Measurements from ENCODE around the gene CYP2E1.

CYP2E1 gene

DNA sequence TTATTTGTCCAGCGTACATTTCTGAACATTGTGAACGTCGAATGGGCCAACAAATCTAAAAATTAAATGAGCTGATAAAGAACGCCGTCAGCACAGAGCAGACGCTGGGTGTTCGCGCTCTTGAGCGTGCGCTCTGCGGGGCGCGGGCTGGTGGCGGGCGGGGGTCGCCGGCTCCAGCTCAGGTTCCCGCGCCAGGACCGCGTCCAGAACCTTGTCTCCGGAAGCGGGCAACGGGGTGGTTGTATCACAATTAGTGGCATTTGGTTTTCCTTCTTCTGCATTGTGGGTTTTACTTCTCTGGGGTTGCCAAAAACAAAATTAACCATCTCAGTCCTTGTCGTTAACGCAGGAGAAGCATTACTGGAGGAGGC is 2.4 kb downstream of the CYP2E1 start:
- TF ChIP-seq, protein P1, sequence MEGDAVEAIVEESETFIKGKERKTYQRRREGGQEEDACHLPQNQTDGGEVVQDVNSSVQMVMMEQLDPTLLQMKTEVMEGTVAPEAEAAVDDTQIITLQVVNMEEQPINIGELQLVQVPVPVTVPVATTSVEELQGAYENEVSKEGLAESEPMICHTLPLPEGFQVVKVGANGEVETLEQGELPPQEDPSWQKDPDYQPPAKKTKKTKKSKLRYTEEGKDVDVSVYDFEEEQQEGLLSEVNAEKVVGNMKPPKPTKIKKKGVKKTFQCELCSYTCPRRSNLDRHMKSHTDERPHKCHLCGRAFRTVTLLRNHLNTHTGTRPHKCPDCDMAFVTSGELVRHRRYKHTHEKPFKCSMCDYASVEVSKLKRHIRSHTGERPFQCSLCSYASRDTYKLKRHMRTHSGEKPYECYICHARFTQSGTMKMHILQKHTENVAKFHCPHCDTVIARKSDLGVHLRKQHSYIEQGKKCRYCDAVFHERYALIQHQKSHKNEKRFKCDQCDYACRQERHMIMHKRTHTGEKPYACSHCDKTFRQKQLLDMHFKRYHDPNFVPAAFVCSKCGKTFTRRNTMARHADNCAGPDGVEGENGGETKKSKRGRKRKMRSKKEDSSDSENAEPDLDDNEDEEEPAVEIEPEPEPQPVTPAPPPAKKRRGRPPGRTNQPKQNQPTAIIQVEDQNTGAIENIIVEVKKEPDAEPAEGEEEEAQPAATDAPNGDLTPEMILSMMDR (IDR thresholded peaks at IDR 0.05; ENCODE audit: insufficient read depth, low read length) = no peak
- TF ChIP-seq POLR2AphosphoS5 (IDR thresholded peaks at IDR 0.05; ENCODE audit: low read depth) = no peak
- no peak for TF ChIP-seq GABPA (IDR thresholded peaks at IDR 0.05; ENCODE audit: low read depth)
- TF ChIP-seq, protein P2, sequence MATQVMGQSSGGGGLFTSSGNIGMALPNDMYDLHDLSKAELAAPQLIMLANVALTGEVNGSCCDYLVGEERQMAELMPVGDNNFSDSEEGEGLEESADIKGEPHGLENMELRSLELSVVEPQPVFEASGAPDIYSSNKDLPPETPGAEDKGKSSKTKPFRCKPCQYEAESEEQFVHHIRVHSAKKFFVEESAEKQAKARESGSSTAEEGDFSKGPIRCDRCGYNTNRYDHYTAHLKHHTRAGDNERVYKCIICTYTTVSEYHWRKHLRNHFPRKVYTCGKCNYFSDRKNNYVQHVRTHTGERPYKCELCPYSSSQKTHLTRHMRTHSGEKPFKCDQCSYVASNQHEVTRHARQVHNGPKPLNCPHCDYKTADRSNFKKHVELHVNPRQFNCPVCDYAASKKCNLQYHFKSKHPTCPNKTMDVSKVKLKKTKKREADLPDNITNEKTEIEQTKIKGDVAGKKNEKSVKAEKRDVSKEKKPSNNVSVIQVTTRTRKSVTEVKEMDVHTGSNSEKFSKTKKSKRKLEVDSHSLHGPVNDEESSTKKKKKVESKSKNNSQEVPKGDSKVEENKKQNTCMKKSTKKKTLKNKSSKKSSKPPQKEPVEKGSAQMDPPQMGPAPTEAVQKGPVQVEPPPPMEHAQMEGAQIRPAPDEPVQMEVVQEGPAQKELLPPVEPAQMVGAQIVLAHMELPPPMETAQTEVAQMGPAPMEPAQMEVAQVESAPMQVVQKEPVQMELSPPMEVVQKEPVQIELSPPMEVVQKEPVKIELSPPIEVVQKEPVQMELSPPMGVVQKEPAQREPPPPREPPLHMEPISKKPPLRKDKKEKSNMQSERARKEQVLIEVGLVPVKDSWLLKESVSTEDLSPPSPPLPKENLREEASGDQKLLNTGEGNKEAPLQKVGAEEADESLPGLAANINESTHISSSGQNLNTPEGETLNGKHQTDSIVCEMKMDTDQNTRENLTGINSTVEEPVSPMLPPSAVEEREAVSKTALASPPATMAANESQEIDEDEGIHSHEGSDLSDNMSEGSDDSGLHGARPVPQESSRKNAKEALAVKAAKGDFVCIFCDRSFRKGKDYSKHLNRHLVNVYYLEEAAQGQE (IDR thresholded peaks at IDR 0.05; ENCODE audit: insufficient replicate concordance, low read depth) = no peak
- no peak for TF ChIP-seq SPI1 (IDR thresholded peaks at IDR 0.05; ENCODE audit: borderline replicate concordance, low read depth)
- H3K4me3 ChIP-seq (replicated peaks; ENCODE audit: insufficient read depth, low read length) = no peak overlapping the region; the same call in 1 of the 2 replicates
- no peaks in the 10 kb centered on the region for H3K27me3 ChIP-seq (ENCODE audit: insufficient read depth, poor library complexity, severe bottlenecking)
- peak overlapping the region; percentile 81 for H3K27ac ChIP-seq (replicated peaks)
- peak in 1 of 2 experiments; percentile 33 for DNase-seq (ENCODE audit: low read depth in 1 of 2, low spot score in 1 of 2)

DNA sequence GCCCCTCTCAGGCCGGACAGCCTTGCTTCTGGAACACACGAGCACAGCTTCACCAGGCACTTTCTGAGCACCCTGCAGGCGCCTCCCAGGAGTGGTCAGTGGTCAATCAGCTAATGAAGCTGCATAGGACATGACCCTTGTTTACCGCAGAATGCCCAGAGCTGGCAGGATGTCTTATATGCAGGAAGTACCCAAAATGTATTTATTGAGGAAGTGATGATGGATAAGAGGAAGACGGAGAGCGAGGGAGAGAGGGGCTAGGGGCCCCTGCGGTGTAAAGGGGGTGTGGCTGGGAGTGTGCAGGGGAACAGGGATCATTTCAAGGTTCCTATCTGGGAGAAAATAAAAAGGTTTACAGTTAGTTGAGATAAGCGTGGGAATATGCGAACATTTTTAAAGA is 3.3 kb downstream of the CYP2E1 start:
- DNase-seq (ENCODE audit: low read depth in 1 of 2, low spot score in 1 of 2) = peak; percentile 30 to 76
- TF ChIP-seq SPI1 (IDR thresholded peaks at IDR 0.05; ENCODE audit: borderline replicate concordance, low read depth) (peak; percentile 98), POLR2AphosphoS5 (IDR thresholded peaks at IDR 0.05; ENCODE audit: low read depth) (peak; percentile 70), GABPA (IDR thresholded peaks at IDR 0.05; ENCODE audit: low read depth) (no peak)
- TF ChIP-seq, protein P1 (IDR thresholded peaks at IDR 0.05; ENCODE audit: insufficient read depth, low read length) = no peak
- H3K27ac ChIP-seq (replicated peaks) = peak overlapping the region; percentile 81
- no peaks in the 10 kb centered on the region for H3K27me3 ChIP-seq (ENCODE audit: insufficient read depth, poor library complexity, severe bottlenecking)
- no peak overlapping the region for H3K4me3 ChIP-seq (replicated peaks; ENCODE audit: insufficient read depth, low read length)

DNA sequence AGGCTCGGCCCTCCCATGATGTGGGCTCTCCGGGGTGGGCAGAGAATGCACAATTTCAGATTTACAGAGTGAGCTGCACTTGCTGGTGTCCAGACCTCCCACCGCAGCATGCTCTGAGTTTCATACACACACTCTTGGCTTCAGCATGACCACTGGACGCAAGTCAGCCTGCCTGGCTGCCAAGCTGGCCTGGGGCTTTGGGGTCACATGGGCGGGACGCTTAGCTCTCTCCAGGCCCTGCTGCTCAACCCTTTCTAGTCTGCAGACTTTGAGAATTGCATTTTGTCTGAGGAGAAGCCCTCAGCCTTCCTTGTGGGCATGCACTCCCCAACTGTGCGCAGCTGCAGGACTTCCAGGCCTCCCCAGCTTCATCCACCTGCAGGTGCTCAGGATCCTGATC is 5.7 kb downstream of the CYP2E1 start:
- TF ChIP-seq POLR2AphosphoS5 (IDR thresholded peaks at IDR 0.05; ENCODE audit: low read depth) (no peak), SPI1 (IDR thresholded peaks at IDR 0.05; ENCODE audit: borderline replicate concordance, low read depth) (no peak), GABPA (IDR thresholded peaks at IDR 0.05; ENCODE audit: low read depth) (no peak)
- TF ChIP-seq, protein P1 (IDR thresholded peaks at IDR 0.05; ENCODE audit: insufficient read depth, low read length) = no peak
- TF ChIP-seq, protein P2 (IDR thresholded peaks at IDR 0.05; ENCODE audit: insufficient replicate concordance, low read depth) = no peak

DNA sequence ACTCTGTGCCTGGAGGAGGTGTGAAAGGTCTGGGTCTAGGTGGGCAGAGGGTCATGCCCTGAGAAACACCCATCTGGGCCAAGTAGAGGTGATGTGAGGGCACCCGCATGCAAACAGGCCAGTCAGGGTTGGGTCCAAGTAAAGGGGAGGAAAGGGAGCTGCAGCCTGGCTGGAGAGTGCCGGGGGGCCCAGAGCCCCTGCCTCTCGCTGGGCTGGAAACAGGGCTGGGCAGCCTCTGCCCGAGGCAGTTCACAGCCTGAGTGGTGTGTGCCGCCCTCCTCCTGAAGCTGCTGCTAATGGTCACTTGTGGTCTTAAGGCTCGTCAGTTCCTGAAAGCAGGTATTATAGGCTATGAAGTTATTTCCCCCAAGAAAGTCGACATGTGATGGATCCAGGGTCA is 7.3 kb downstream of the CYP2E1 start:
- no peak for TF ChIP-seq POLR2AphosphoS5 (IDR thresholded peaks at IDR 0.05; ENCODE audit: low read depth)
- no peak for TF ChIP-seq GABPA (IDR thresholded peaks at IDR 0.05; ENCODE audit: low read depth)
- TF ChIP-seq, protein P2 (IDR thresholded peaks at IDR 0.05; ENCODE audit: insufficient replicate concordance, low read depth) = no peak
- TF ChIP-seq, protein P1 (IDR thresholded peaks at IDR 0.05; ENCODE audit: insufficient read depth, low read length) = no peak
- no peak for TF ChIP-seq SPI1 (IDR thresholded peaks at IDR 0.05; ENCODE audit: borderline replicate concordance, low read depth)
- H3K27ac ChIP-seq (replicated peaks) = no peak overlapping the region
- H3K4me3 ChIP-seq (replicated peaks; ENCODE audit: insufficient read depth, low read length) = no peak overlapping the region
- no peaks in the 10 kb centered on the region for H3K27me3 ChIP-seq (ENCODE audit: insufficient read depth, poor library complexity, severe bottlenecking)
- no peak for DNase-seq (ENCODE audit: low read depth in 1 of 2, low spot score in 1 of 2)

More for the DNA sequence above, 5.7 kb downstream of the CYP2E1 start:
- Histone ChIP-seq H3K4me3 (replicated peaks; ENCODE audit: insufficient read depth, low read length) (no peak overlapping the region), H3K27me3 (ENCODE audit: insufficient read depth, poor library complexity, severe bottlenecking) (no peaks in the 10 kb centered on the region), H3K27ac (replicated peaks) (no peak overlapping the region)
- no peak for DNase-seq (ENCODE audit: low read depth in 1 of 2, low spot score in 1 of 2)

Data from HL-60 (cell line).